Pancreas (tissue), 10 donors: ENCODE results near the gene ARHGEF1. TPM values are rescaled to one million over a fixed set of nuclear protein-coding genes. Genes with fewer than 3 reads are reported as not detected.
"Not testable (repeated sequence)": the region's sequence is repeated elsewhere in the genome, so short reads cannot be mapped to it uniquely, and the experiment has no call there.

Experiments used
- ATAC-seq, 4 donors: fragments of 200-7000 bp; cut with Tn5 transposase; one replicate each; pipeline versions ENCODE4 v1.8.0 to v1.9.1; 2020; ENCODE audit warnings: mild to moderate bottlenecking in 4 of 4, moderate library complexity in 4 of 4
- DNase-seq, 6 donors: peaks; one replicate each; pipeline ENCODE4 v3.0.0-alpha.2; 2020
- FAIRE-seq: peaks from 2 replicates; lab custom pipeline; 2012; peaks lifted over from hg19 to GRCh38; lab: Jason Lieb, UNC
- H3K27ac ChIP-seq, 4 donors: fragments of 200-600 bp; sonication (generic); 1 replicate in 3 of 4; 2 replicates in 1 of 4; pipeline versions ENCODE4 v1.5.0 to v1.8.0; 2020
- H3K27me3 ChIP-seq, 4 donors: fragments of 200-600 bp; one replicate each; pipeline ENCODE4 v1.8.0; 2021
- H3K36me3 ChIP-seq, 3 donors: fragments of 200-600 bp; sonication (generic) in 1 of 3; one replicate each; pipeline versions ENCODE4 v1.5.0 to v1.8.0; 2020 to 2021
- H3K4me1 ChIP-seq, 3 donors: fragments of 200-600 bp; one replicate each; pipeline ENCODE4 v1.8.0; 2021
- H3K4me3 ChIP-seq, 4 donors: fragments of 200-600 bp; sonication (generic) in 2 of 4; one replicate each; pipeline versions ENCODE4 v1.5.0 to v1.8.0; 2020 to 2021
- H3K9me3 ChIP-seq, 4 donors: fragments of 200-600 bp; one replicate each; pipeline ENCODE4 v1.8.0; 2021
- CTCF ChIP-seq, 4 donors: fragments of 200-600 bp; sonication (generic) in 3 of 4; IDR thresholded peaks; one replicate each; pipeline versions ENCODE4 v1.5.0 to v1.8.0; 2021; ENCODE audit warnings: antibody characterized with exemption in 4 of 4
- WGBS, 2 donors: extraction: QIAGEN DNeasy Blood & Tissue Kit; methylation state at CpG; one replicate each; pipeline ENCODE4 v1.1.7; 2013; 5-methylcytosine and 5-hydroxymethylcytosine counted together
- intact Hi-C, 3 donors: fragments of 100-400 bp; cut with DNase I; formaldehyde crosslinking; loops; one replicate each; pipeline versions ENCODE4 v1.11.1 to v1.14.2; 2022
- polyA plus RNA-seq, 2 donors: library from polyadenylated mRNA; stranded (reverse); fragments of 200-250 nt; gene quantifications; one replicate each; pipeline ENCODE4 v1.2.3, GENCODE V29; 2013
- total RNA-seq, 6 donors: library from RNA; stranded (reverse); fragmentation: NEBNext Ultra II Directional in 4 of 6; extraction: Animal tissue kit (Norgen Biotek cat#: 25700) in 4 of 6; gene quantifications; one replicate each; pipeline versions ENCODE4 v1.2.1 to v1.2.4, GENCODE V29; 2021 to 2023
- donor health status: healthy with polysubstance abuse.
- donor health status: DM: no; HTN: no; CAD: no; lungs with moderate emphysema.
- donor health status: DM: no; HTN: no; CAD: no.
- donor health status: control.
- donor health status: control.
- donor health status: Bipolar disorder and iron deficiency.
- donor health status: DM: yes; HTN: yes; CAD: no.
- donor health status: DM: no; HTN: no; CAD: no.
- donor health status: DM: no; HTN: no; CAD: no.
- donor health status: DM: yes; HTN: yes; CAD: no.

ARHGEF1 gene
- total and polyA plus RNA-seq, 8 donors = 26.3 to 179 (median 39.3) TPM

GRCh38 chr19:41912899-41913537 lies 30.0 kb downstream of the ARHGEF1 start:
- 2 to 3% methylated on average over 27 to 51 of the region's 51 CpGs for WGBS, 2 donors
- peak in 3 of 4 donors; percentile 6 to 17 (median 17) for ATAC-seq
- intact Hi-C loops = no loop called here
- peaks cover 0 to 7% (median 0%) of the 10 kb centered on the region in 4 donors for H3K27me3 ChIP-seq
- TF ChIP-seq CTCF (IDR thresholded peaks at IDR 0.05) = no peak
- H3K36me3 ChIP-seq = no peaks in the 10 kb centered on the region
- FAIRE-seq = no peak
- H3K9me3 ChIP-seq = no peaks in the 10 kb centered on the region
- DNase-seq = peak in 1 of 6 donors; percentile 73
- H3K4me3 ChIP-seq = no peak overlapping the region
- H3K27ac ChIP-seq = no peak overlapping the region
- H3K4me1 ChIP-seq = no peaks in the 10 kb centered on the region

- no peaks in the 10 kb centered on the region for H3K36me3 ChIP-seq
- intact Hi-C loops = no loop called here
- no peak overlapping the region for H3K27ac ChIP-seq
- FAIRE-seq (no peak), ATAC-seq (no peak), DNase-seq (peak in 1 of 6 donors; percentile 39)
- TF ChIP-seq CTCF (IDR thresholded peaks at IDR 0.05) = no peak
- peaks cover 0 to 7% (median 0%) of the 10 kb centered on the region in 4 donors for H3K27me3 ChIP-seq
- no peaks in the 10 kb centered on the region for H3K4me1 ChIP-seq
- H3K4me3 ChIP-seq = no peak overlapping the region
- no peaks in the 10 kb centered on the region for H3K9me3 ChIP-seq
- 9 to 10% methylated on average over 21 of the region's 21 CpGs for WGBS, 2 donors
Measured at GRCh38 chr19:41913538-41914423, 30.8 kb downstream of the ARHGEF1 start.

- H3K27ac ChIP-seq, H3K4me1 ChIP-seq, ATAC-seq, H3K36me3 ChIP-seq, H3K4me3 ChIP-seq, intact Hi-C loops, FAIRE-seq, H3K27me3 ChIP-seq, H3K9me3 ChIP-seq, DNase-seq: not testable (repeated sequence)
- 6 to 15% methylated on average over 5 of the region's 5 CpGs for WGBS, 2 donors
Measured at GRCh38 chr19:41914424-41914834, 31.4 kb downstream of the ARHGEF1 start.

GRCh38 chr19:41915021-41915775 lies 32.2 kb downstream of the ARHGEF1 start:
- FAIRE-seq = no peak
- no peak for TF ChIP-seq CTCF (IDR thresholded peaks at IDR 0.05)
- WGBS, 2 donors = 7% methylated on average over 38 of the region's 38 CpGs
- intact Hi-C loops = no loop called here
- Histone ChIP-seq H3K27me3 (peaks cover 0 to 7% (median 0%) of the 10 kb centered on the region in 4 donors), H3K27ac (no peak overlapping the region), H3K36me3 (no peaks in the 10 kb centered on the region), H3K4me3 (no peak overlapping the region), H3K4me1 (no peaks in the 10 kb centered on the region), H3K9me3 (no peaks in the 10 kb centered on the region)
- no peak for ATAC-seq
- DNase-seq = peak in 1 of 6 donors; percentile 42
